Heart right ventricle (tissue), 16 donors: ENCODE results near the gene DBR1. TPM values are rescaled to one million over a fixed set of nuclear protein-coding genes. Genes with fewer than 3 reads are reported as not detected.

Source experiments
- ATAC-seq, 8 donors: fragments of 200-7000 bp; cut with Tn5 transposase; one replicate each; pipeline ENCODE4 v1.9.1; 2020; ENCODE audit warnings: mild to moderate bottlenecking in 8 of 8, moderate library complexity in 8 of 8, moderate number of reproducible peaks in 1 of 8
- DNase-seq, 2 donors: peaks; one replicate each; pipeline ENCODE4 v3.0.0-alpha.2; 2020
- H3K27ac ChIP-seq, 10 donors: fragments of 200-600 bp; sonication (generic) in 2 of 10; one replicate each; pipeline versions ENCODE4 v1.5.0 to v1.8.0; 2020 to 2022; ENCODE audit warnings: mild to moderate bottlenecking in 3 of 10
- H3K27me3 ChIP-seq, 7 donors: fragments of 200-600 bp; one replicate each; pipeline ENCODE4 v1.8.0; 2021 to 2022; ENCODE audit warnings: mild to moderate bottlenecking in 2 of 7
- H3K36me3 ChIP-seq, 9 donors: fragments of 200-600 bp; sonication (generic) in 1 of 9; one replicate each; pipeline versions ENCODE4 v1.5.0 to v1.8.0; 2020 to 2022; ENCODE audit warnings: mild to moderate bottlenecking in 2 of 9
- H3K4me1 ChIP-seq, 9 donors: fragments of 200-600 bp; sonication (generic) in 1 of 9; one replicate each; pipeline versions ENCODE4 v1.5.0 to v1.8.0; 2020 to 2022; ENCODE audit warnings: mild to moderate bottlenecking in 4 of 9
- H3K4me3 ChIP-seq, 10 donors: fragments of 200-600 bp; sonication (generic) in 2 of 10; one replicate each; pipeline versions ENCODE4 v1.5.0 to v1.8.0; 2020 to 2022; ENCODE audit warnings: mild to moderate bottlenecking in 7 of 10, moderate library complexity in 2 of 10
- H3K9me3 ChIP-seq, 11 donors: fragments of 200-600 bp in 10 of 11; sonication (generic) in 2 of 11; one replicate each; pipeline versions ENCODE4 v1.5.0 to v1.8.0; 2013 to 2022; ENCODE audit warnings: mild to moderate bottlenecking in 2 of 11, control low read depth in 1 of 11, moderate library complexity in 1 of 11
- WGBS, 2 donors: extraction: QIAGEN DNeasy Blood & Tissue Kit; methylation state at CpG; one replicate each; pipeline ENCODE4 v1.1.7; 2013; ENCODE audit warnings: inconsistent platforms in 1 of 2; 5-methylcytosine and 5-hydroxymethylcytosine counted together
- intact Hi-C, 10 donors: fragments of 100-400 bp; cut with DNase I; formaldehyde crosslinking; loops; one replicate each; pipeline versions ENCODE4 v1.11.1 to v1.14.2; 2022
- polyA plus RNA-seq, 2 donors: library from polyadenylated mRNA; stranded (reverse); fragments of 200-250 nt; gene quantifications; one replicate each; pipeline ENCODE4 v1.2.3, GENCODE V29; 2013
- total RNA-seq, 10 donors: library from RNA; stranded (reverse); fragmentation: NEBNext Ultra II Directional in 3 of 10; extraction: Animal tissue kit (Norgen Biotek cat#: 25700) in 3 of 10; gene quantifications; one replicate each; pipeline versions ENCODE4 v1.2.1 to v1.2.4, GENCODE V29; 2021 to 2023
- TF ChIP-seq, protein P1 (sequence below), 9 donors: fragments of 200-600 bp; sonication (generic) in 2 of 9; IDR thresholded peaks; one replicate each; pipeline versions ENCODE4 v1.5.0 to v1.8.0; 2021 to 2022; ENCODE audit warnings: antibody characterized with exemption in 9 of 9, mild to moderate bottlenecking in 5 of 9, moderate library complexity in 1 of 9
- donor health status: Arrhythmogenic right ventricular cardiomyopathy.
- donor health status: ischemic (EF 13 %, LVEDD 7.1; RV severe dilation, severe dysfunction).
- donor health status: healthy with polysubstance abuse.
- donor health status: DM: no; HTN: yes; CAD: no.
- donor health status: DM: no; HTN: no; CAD: no.
- donor health status: ischemic (EF 25% LVEDD 6.9; RV normal size, moderate dysfunction).
- donor health status: ischemic (EF 25% LVEDD 5.7; RV mildly dilated, moderate dysfunction).
- donor health status: healthy.
- donor health status: DM: yes; HTN: yes; CAD: no.
- donor health status: Ischemic cardiomyopathy.
- donor health status: ischemic (EF 35%, LVEDD 5.7; RV mildly dilated, moderate dysfunction).
- donor health status: nonischemic (EF 11% LVEDD 7.7; RV severe dilation, severe dysfunction).
- donor health status: DM: yes; HTN: yes; CAD: no.
- donor health status: PGD.
- donor health status: ischemic (EF 29% LVEDD 5.4; RV normal size, mild dysfunction).
- donor health status: nonischemic (EF 23%, LVEDD 6.1; RV moderate dilation, normal function).

The DBR1 gene
- total and polyA plus RNA-seq, 12 donors, result 3.3 to 10.5 (median 8.8) TPM

DNA sequence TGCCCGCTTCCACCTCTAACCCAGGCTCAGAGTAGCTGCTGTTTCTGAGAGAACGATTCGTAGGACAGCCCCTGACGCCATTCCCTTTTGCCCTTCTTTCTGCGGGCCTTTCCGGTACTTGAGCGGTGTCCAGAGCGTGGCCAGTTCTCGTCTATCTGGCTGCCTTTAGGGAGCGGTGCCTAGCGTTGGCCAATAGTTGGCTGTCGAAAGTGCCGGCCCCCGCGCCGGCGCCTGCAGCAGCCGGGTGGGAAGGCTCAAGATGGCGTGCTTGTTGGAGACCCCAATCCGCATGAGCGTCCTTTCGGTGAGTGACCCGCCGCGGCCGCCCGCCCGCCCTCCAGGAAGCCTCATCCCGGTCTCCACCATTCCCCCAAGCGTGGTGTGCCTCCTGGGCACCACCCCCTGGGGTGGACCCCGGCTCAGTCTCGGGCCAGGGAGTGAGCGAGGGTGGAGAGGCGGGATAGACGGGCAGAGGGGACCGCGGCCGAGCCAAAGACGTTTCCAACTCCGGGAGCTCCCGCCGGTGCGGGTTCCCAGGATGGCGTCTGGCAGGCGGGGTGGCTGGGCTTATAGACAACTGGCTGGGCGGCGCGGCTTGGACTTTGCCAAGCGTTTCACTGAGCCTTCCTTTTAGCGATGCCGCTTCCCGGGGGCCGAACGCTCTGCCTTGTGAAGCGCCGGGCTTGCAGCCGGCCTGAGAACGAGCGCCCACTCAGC lies 12.7 kb upstream of the DBR1 start, which contains the start of gene ARMC8:
ARMC8 (plus strand) TSS at position 6 of the 717 bp plus-strand sequence; CDS start at position 260, 254 bp downstream.
- DNase-seq (peak in 1 of 2 donors; percentile 58), ATAC-seq (peak; percentile 69 to 96 (median 82))
- Histone ChIP-seq H3K9me3 (no peaks in the 10 kb centered on the region), H3K4me1 (peaks cover 3 to 42% (median 32%) of the 10 kb centered on the region in 9 donors), H3K27ac (peak within 1 kb of the TSS; percentile 77 to 99 (median 97)), H3K27me3 (peaks cover 0 to 12% (median 0%) of the 10 kb centered on the region in 7 donors), H3K36me3 (peaks cover 0 to 33% (median 0%) of the 10 kb centered on the region in 9 donors), H3K4me3 (peak within 1 kb of the TSS; percentile 78 to 99 (median 88))
- TF ChIP-seq, protein P1, sequence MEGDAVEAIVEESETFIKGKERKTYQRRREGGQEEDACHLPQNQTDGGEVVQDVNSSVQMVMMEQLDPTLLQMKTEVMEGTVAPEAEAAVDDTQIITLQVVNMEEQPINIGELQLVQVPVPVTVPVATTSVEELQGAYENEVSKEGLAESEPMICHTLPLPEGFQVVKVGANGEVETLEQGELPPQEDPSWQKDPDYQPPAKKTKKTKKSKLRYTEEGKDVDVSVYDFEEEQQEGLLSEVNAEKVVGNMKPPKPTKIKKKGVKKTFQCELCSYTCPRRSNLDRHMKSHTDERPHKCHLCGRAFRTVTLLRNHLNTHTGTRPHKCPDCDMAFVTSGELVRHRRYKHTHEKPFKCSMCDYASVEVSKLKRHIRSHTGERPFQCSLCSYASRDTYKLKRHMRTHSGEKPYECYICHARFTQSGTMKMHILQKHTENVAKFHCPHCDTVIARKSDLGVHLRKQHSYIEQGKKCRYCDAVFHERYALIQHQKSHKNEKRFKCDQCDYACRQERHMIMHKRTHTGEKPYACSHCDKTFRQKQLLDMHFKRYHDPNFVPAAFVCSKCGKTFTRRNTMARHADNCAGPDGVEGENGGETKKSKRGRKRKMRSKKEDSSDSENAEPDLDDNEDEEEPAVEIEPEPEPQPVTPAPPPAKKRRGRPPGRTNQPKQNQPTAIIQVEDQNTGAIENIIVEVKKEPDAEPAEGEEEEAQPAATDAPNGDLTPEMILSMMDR (IDR thresholded peaks at IDR 0.05), result no peak
- intact Hi-C loops, result no loop called here
- 1% methylated on average over 58 to 59 of the region's 59 CpGs for WGBS, 2 donors

DNA sequence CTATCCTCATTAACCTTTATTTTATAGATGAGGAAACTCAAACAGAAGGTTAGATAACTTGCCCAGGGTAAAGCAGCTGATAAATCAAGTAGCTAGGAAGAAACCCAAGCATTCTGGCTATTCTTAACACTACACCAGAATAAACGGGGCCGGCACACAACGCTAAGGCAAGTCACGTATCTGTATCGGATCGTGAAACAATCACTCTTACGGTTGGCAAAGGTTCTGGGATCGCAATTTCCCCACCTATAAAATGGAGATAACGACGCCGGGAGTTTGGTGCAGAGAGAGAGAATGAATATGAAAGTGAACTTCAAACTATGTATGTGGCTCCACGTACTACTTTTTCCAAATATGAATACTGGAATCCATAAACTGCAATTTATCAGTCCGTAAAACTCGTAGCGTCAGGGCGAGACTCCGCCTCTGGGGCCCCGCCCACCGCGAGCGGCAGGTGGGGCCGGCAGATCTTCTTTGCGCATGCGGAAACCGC lies 12.1 kb upstream of the DBR1 start:
- ATAC-seq, result peak; percentile 21 to 99 (median 98)
- Histone ChIP-seq H3K36me3 (peaks cover 0 to 27% (median 0%) of the 10 kb centered on the region in 9 donors), H3K27ac (peak overlapping the region; percentile 77 to 99 (median 97)), H3K9me3 (no peaks in the 10 kb centered on the region), H3K27me3 (peaks cover 0 to 12% (median 0%) of the 10 kb centered on the region in 7 donors), H3K4me1 (peaks cover 3 to 42% (median 32%) of the 10 kb centered on the region in 9 donors), H3K4me3 (peak overlapping the region; percentile 78 to 99 (median 88))
- WGBS, 2 donors, result 0 to 1% methylated on average over 25 of the region's 25 CpGs
- intact Hi-C loops, result no loop called here
- TF ChIP-seq, protein P1 (IDR thresholded peaks at IDR 0.05), result no peak
- peak; percentile 89 to 91 for DNase-seq

DNA sequence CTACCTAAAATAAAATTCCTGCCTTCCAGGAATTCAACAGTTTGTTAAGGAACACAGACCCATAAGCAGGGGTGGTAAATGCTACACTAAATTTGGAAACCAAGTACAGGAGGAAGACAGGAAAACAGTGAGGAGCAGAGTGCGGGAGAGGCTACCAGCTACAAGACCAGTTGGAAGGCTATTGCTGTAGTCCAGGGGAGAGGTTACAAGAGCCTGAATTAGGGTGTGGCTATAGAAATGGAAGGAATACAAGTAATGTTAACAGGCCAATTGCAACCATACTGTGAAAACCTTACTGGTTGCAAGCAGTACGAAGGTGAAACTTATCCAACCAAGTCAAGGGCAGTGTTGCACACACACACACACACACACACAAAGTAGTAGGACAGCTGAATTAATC lies 11.5 kb upstream of the DBR1 start:
- ATAC-seq, result no peak
- TF ChIP-seq, protein P1 (IDR thresholded peaks at IDR 0.05), result no peak
- peaks cover 0 to 12% (median 0%) of the 10 kb centered on the region in 7 donors for H3K27me3 ChIP-seq
- peak overlapping the region in 6 of 10 donors; percentile 85 to 99 (median 94) for H3K4me3 ChIP-seq
- H3K36me3 ChIP-seq, result peaks cover 0 to 20% (median 0%) of the 10 kb centered on the region in 9 donors
- DNase-seq, result no peak
- peaks cover 3 to 37% (median 32%) of the 10 kb centered on the region in 9 donors for H3K4me1 ChIP-seq
- whole genome bisulfite sequencing, 2 donors, result 69 to 79% methylated on average over 2 of the region's 2 CpGs
- peak overlapping the region in 1 of 10 donors; percentile 95 for H3K27ac ChIP-seq
- no peaks in the 10 kb centered on the region for H3K9me3 ChIP-seq
- intact Hi-C loops, result no loop called here

DNA sequence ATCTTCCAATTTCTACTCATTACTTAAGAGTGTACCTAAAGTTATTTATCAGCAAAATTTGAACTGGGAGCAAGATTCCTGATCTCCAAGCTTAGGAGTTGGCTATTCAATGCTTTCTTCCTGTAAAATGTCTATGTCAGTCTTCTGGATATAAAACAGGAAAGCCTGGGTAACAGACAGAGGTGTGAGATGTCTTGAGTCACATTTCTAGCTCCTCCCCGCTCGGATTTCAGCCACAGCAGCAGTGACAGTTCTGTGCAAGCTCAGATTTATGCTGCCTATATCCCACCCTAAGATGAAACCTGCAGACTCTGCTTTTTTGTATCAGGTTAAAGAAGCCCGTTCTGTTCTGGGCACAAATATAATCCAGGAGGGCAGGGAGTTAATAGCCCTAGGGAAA lies 10.3 kb upstream of the DBR1 start:
- intact Hi-C loops, result no loop called here

More for the DNA sequence above, 10.3 kb upstream of the DBR1 start:
- DNase-seq, result no peak
- WGBS, 2 donors, result 44% methylated on average over 3 of the region's 3 CpGs
- peaks cover 0 to 8% (median 0%) of the 10 kb centered on the region in 9 donors for H3K36me3 ChIP-seq
- no peak overlapping the region for H3K4me3 ChIP-seq
- TF ChIP-seq, protein P1 (IDR thresholded peaks at IDR 0.05), result no peak
- no peaks in the 10 kb centered on the region for H3K9me3 ChIP-seq
- peaks cover 3 to 29% (median 23%) of the 10 kb centered on the region in 9 donors for H3K4me1 ChIP-seq
- no peak for ATAC-seq
- peaks cover 0 to 12% (median 0%) of the 10 kb centered on the region in 7 donors for H3K27me3 ChIP-seq
- H3K27ac ChIP-seq, result no peak overlapping the region
